Cortex of kidney (tissue), 1 donor: Measurements from ENCODE around the gene SF3B1.
"Not testable (repeated sequence)": the region's sequence is repeated elsewhere in the genome, so short reads cannot be mapped to it uniquely, and the experiment has no call there.

Experiments
- DNase-seq: peaks from one replicate; lab custom pipeline; 2025; lab: John Stamatoyannopoulos, UW

Gene SF3B1

DNA sequence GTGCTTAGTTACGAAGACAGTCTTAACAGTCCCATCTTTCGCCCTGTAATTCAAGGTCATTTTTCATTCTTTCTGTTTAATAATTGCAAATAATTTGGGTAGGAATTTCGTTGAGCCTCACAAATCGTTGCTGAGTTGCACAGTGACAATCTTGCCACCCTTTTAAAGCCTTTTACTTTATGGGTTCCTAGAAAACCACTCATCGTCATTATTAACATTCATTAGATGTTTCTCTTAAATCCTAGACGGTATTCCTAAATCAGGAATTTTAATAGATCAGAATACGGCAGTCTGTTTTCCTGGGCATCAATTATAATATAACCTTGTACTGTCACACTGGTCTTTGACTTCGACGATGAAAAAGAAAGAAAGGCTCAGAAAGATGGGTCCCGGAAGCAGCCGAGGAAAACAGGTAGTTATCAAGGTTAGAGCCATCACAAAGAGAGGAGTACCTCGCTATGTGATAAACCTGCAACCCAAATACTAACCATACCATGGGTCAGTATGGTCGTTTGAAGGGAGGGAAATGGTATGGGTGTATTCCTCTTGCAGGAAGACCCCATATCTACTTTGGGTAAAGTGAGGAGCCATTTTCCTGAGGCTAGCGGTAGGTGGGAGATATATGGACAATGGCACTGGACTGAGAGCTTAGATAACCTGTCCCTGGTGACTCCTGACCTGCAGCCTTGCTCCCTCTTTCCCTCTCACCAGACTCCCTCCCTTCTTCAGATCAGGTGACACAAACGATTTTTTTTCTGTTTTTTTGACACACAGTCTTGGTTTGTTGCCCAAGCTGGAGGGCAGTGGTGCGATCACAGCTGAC is 981 bp upstream of the SF3B1 start:
- DNase-seq = no peak

- no peak for DNase-seq
These were observed 919 bp downstream of the SF3B1 start for GRCh38 chr2:197433780-197434438.

- DNase-seq = not testable (repeated sequence)
These were observed 2.3 kb downstream of the SF3B1 start for GRCh38 chr2:197432527-197432926.

GRCh38 chr2:197431858-197432257 is 3.0 kb downstream of the SF3B1 start:
- no peak for DNase-seq

GRCh38 chr2:197427986-197428385 is 6.8 kb downstream of the SF3B1 start:
- no peak for DNase-seq

DNA sequence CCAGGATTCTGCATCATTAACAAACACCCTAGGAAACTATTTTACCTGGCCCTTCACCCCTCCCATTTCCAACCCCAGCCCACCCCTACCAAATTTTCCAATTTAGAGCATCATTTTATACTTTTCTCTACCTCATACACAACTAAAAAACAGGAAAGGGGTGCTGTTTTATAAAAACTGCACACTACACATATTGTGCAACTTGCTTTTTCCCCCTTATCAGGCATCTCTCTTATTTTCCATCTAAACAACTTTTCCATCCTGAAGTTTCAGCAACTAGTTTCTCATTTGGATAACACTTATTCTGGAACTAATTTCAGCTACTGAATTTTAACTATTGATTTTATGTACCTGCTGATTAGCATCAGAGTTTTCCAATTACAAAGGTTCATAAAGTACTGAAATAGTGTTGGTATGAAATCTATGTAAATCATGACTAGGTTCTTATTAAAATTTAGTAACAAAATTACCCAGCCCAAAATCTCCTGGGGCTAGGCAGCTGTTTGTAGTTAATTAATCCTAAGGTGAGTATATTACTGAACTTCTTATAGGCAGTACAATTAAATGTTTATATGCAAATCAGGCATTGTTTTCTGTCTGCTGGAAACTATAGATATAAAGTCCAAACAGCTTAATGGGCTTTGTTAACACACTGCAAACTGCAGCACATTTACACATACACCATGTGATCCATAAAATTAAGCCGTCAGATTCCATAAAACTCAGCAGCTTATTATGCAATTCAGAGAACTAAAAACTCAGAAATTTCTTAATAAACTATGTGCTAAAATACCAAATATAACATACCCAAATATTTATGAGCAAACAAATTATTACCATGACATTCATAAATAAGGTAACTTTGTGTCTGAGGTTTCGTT is 7.9 kb downstream of the SF3B1 start:
- no peak for DNase-seq

DNA sequence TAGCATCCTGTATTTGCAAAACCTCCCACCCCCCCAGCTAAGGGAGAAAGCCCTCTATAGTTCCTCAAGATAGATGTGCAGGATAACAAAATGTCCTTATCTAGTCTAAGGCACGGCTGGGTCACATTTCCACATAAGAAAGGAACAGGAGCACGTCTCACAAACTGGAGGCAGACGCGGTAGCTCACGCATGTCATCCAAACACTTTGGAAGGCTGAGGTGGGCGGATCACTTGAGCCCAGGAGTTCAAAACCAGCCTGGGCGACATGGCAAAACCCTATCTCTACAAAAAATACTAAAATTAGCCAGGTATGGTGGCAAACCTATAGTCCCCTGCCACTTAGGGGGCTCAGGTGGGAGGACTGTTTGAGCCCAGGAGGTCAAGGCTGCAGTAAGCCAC is 9.3 kb downstream of the SF3B1 start:
- DNase-seq = no peak

- no peak for DNase-seq
These were observed 11.5 kb downstream of the SF3B1 start for GRCh38 chr2:197423307-197423706.

DNA sequence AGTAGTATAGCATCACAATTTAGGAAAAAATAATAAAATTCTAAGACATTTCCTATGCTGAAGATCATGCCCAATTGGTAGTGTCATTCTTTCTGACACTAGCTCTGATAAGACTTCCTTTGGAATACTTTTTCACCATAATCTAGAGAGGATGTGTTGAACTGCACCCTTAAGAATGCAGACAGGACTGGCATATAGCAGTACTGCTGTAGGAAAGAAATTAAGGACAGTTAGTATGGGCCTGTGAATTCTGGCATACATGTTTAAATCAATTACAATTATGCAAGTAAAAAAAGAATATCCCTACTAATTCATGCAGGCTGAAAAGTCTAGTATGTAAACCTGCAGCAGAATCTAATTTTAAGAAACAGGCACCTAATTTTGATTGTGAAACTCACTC is 15.4 kb downstream of the SF3B1 start:
- no peak for DNase-seq

DNA sequence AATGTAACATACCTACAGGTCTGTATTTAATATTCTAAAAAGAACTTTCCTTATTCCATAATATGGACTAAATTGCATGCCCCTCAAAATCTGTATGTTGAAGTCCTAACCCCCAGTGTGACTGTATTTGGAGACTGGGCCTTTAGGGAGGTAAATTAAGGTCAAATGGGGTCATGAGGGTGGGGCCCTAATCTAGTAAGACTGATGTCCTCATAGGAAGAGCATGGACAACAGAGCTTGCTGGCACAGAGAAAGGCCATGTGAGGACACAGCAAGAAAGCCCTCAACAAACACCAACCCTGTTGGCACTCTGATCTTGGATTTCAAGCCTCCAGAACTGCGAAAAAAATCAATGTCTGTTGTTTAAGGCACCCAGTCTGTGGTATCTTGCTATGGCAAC is 18.6 kb downstream of the SF3B1 start:
- DNase-seq = no peak

- no peak for DNase-seq
These were observed 20.3 kb downstream of the SF3B1 start for GRCh38 chr2:197414515-197414914.

- DNase-seq = no peak
These were observed 20.8 kb downstream of the SF3B1 start for GRCh38 chr2:197414039-197414438.

DNA sequence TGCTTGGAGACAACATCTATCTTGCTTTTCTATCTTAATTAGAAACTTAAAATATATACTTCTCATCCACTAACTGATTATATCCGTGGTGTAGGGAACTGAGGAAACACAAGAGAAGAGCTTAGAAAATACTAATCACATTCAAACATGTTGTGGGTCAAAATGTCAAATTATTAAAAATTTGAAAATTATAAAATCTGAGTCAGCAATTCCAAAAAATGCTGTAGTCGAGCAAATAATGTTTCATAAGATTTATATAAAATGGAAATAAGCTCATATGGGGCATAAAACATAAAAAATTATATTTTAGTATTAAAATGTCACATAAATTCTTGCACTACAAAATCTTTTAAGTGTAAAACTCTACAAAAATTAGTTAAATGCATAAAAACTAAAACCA is 29.2 kb downstream of the SF3B1 start:
- DNase-seq = no peak

GRCh38 chr2:197399887-197400540 is 34.8 kb downstream of the SF3B1 start:
- DNase-seq = no peak

GRCh38 chr2:197398913-197399312 is 35.9 kb downstream of the SF3B1 start:
- DNase-seq = no peak

DNA sequence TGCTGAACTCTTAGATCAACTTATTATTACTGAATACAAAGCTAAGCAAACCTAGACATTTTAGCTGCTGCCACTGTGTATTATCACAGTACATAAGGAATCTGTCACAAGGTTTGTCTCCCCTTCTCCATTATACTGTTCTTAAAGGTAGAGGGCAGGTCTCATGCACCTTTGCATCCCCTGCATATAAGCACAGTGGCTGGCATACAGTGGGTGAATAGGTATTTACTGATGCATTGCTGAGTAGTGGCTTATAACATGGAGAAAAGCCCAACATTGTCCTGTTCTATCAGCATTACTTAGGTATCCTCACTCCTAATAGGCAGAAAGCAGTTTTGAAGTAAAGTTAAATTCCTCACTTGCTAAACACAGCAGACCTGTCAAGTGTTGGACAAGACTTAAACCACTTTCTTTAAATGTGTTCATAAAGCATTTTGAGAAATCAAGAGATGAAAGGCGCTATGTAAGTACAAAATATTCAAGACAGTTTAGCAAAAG is 43.6 kb downstream of the SF3B1 start:
- DNase-seq = no peak

DNA sequence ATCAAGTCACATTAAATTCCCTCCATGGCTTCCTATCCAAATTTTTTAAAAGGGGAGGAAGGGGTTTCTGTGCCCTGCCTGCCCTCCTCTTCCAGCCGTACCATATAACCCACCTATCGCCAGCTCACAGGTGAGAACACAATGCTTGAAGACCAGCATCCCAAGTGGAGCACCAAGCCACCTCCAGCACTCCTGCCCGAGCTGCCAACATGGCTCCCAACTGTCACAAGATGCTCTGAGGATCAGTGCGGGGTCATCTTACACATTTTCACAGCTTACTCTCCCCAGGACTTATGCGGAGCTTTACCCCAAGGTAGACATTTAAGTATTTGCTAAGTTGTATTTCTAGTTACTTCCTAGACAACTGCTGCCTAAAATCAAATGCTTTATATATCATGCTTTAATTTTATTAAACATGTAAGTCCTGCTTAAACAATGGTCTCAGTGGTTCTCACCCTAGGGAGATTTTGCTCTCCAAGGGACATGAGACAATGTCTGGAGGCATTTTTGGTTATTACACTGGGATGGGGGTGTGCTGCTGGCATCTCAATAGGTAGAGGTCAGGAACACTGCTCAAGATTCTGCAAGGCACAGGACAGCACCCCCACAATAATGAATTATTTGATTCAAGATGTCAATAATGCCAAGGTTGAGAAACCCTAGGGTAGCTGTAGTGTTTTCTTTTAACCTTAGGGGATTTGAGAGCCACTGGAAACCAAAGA is 45.8 kb downstream of the SF3B1 start:
- DNase-seq = no peak

GRCh38 chr2:197387179-197387578 is 47.6 kb downstream of the SF3B1 start:
- DNase-seq = no peak

- DNase-seq = no peak
These were observed 48.6 kb downstream of the SF3B1 start for GRCh38 chr2:197386242-197386641.

DNA sequence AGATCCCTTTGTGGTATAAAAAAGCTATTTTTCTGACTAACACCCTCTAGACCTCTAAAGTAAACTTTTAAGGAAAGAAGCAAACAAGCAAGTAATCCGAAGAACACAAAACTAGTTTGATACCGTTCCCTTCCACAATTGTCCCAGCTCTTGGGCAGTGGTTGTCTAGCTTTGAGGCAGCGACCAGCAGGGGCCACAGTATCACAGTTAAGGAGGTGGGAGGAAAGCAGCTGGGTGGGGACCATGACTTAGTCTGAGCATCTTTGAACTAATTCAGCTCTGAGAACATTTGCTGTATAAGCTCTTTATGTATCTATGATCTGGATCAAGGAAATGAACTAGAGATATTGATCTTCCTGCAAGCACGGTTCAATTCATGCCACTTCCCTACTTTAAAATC is 51.0 kb downstream of the SF3B1 start:
- no peak for DNase-seq

- no peak for DNase-seq
These were observed 53.2 kb downstream of the SF3B1 start for GRCh38 chr2:197381641-197382040.
